ENCODE results near the gene AGO3. TPM values are rescaled to one million over a fixed set of nuclear protein-coding genes. Genes with fewer than 3 reads are reported as not detected.
"Not testable (repeated sequence)": the region's sequence is repeated elsewhere in the genome, so short reads cannot be mapped to it uniquely, and the experiment has no call there.

The AGO3 gene
- 8.7 TPM for polyA plus RNA-seq (2013, experiment 1 of 2; ENCODE audit: insufficient read length)
- polyA plus RNA-seq (2013, experiment 2 of 2; ENCODE audit: insufficient read length) = 9.4 TPM

- DNase-seq = peak; percentile 88
Observed at GRCh38 chr1:35930593-35931445, at the start of gene AGO3. Gene AGO3 (plus strand): TSS chr1:35931105. CDS start chr1:35931427, 322 bp downstream.

- DNase-seq = no peak
Observed at GRCh38 chr1:35881850-35882273, 49.0 kb upstream of the AGO3 start.

- DNase-seq = no peak
Observed at GRCh38 chr1:35882586-35882944, 48.3 kb upstream of the AGO3 start.

GRCh38 chr1:35882945-35883634, 47.8 kb upstream of the AGO3 start, which contains the start of gene AGO1:
Gene AGO1 (plus strand): TSS chr1:35883209. CDS start chr1:35883422, 213 bp downstream.
- peak; percentile 91 for DNase-seq

GRCh38 chr1:35883635-35884101, 47.2 kb upstream of the AGO3 start:
- peak; percentile 30 for DNase-seq

- DNase-seq = no peak
Observed at GRCh38 chr1:35884934-35885333, 46.0 kb upstream of the AGO3 start.

GRCh38 chr1:35885961-35886558, 44.8 kb upstream of the AGO3 start:
- no peak for DNase-seq

- no peak for DNase-seq
Observed at GRCh38 chr1:35886577-35887431, 44.1 kb upstream of the AGO3 start.

GRCh38 chr1:35887508-35887907, 43.4 kb upstream of the AGO3 start:
- no peak for DNase-seq

GRCh38 chr1:35888255-35888654, 42.6 kb upstream of the AGO3 start:
- DNase-seq = no peak

- DNase-seq = not testable (repeated sequence)
Observed at GRCh38 chr1:35888981-35889380, 41.9 kb upstream of the AGO3 start.

GRCh38 chr1:35893051-35893879, 37.6 kb upstream of the AGO3 start:
- DNase-seq = no peak

- DNase-seq = peak; percentile 54
Observed at GRCh38 chr1:35894183-35894582, 36.7 kb upstream of the AGO3 start.

- no peak for DNase-seq
Observed at GRCh38 chr1:35894656-35895055, 36.2 kb upstream of the AGO3 start.

- no peak for DNase-seq
Observed at GRCh38 chr1:35899941-35900340, 31.0 kb upstream of the AGO3 start.

- no peak for DNase-seq
Observed at GRCh38 chr1:35901235-35901634, 29.7 kb upstream of the AGO3 start.

- DNase-seq = no peak
Observed at GRCh38 chr1:35902671-35903070, 28.2 kb upstream of the AGO3 start.

- DNase-seq = no peak
Observed at GRCh38 chr1:35914717-35915116, 16.2 kb upstream of the AGO3 start.

- DNase-seq = no peak
Observed at GRCh38 chr1:35915693-35916092, 15.2 kb upstream of the AGO3 start.

- DNase-seq = no peak
Observed at GRCh38 chr1:35923791-35924221, 7.1 kb upstream of the AGO3 start.

GRCh38 chr1:35924838-35925237, 6.1 kb upstream of the AGO3 start:
- no peak for DNase-seq
